ENCODE results near the gene LOXL1. TPM values are rescaled to one million over a fixed set of nuclear protein-coding genes. Genes with fewer than 3 reads are reported as not detected.
A peak's percentile ranks its signal among the peaks of the same experiment; 100 is the strongest.

Gene LOXL1
- total RNA-seq, 1 experiment from 2014 or later: 117 TPM

DNA sequence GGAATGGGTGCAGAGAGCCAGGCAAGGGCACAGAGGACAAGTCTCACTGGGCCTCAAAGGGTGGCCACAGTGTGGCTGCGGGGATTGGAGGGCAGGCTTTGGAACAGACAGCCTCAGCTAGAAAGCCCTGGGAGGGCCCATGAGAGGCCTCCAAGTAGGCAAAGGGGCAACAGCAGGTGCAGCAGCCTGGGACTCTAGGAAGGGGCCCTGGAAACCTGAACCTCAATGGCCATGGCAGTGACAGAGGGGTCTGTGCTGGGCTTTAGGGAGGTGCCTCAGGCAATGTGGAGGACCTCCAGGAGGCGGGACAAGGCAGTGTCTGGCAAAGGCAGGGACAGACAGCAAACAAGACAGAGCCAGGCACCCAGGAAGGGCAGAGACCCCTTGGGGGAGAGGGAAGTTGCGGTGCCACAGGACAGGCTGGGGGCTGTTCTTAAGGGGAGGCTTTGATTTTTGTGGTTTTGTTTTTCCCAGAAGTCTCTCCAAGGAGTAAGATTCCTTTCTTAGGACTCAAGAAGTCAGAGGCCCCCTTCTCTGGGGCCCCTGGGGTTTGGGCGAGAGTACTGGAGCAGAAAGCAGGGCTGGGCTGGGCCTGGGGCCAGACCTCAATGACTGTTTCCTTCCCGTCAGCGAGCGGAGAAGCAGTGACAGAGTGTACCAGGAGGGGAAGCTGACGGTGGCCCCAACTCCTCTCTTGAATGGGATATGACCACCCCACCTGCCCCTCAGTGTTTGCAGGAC is 56.1 kb downstream of the LOXL1 start:
- no peaks in the 10 kb centered on the region for H3K9me3 ChIP-seq (ENCODE audit: low read depth, low read length, poor library complexity, severe bottlenecking)
- no TSS peak for BruUV-seq (replicated peaks)
- ChIA-PET CTCF (interaction anchor here (1.7 kb wide), 1 partner anchor 9 kb away, joined by 7 read pairs; no protein-coding TSS in a partner anchor), POLR2A (ENCODE audit: low non-redundant PET) (no interaction called here)
- no peaks in the 10 kb centered on the region for H3K36me3 ChIP-seq (ENCODE audit: insufficient read depth, low read length, poor library complexity, severe bottlenecking)
- peak overlapping the region; percentile 78 for H3K27ac ChIP-seq (ENCODE audit: low read depth, low read length, poor library complexity, severe bottlenecking)
- H3K4me1 ChIP-seq (ENCODE audit: insufficient read depth, low read length, poor library complexity, severe bottlenecking): peaks cover 18% of the 10 kb centered on the region
- DNase-seq (ENCODE audit: low spot score): peak; percentile 72
- no peak for TF ChIP-seq EZH2 (IDR thresholded peaks at IDR 0.05; ENCODE audit: borderline replicate concordance, low read depth, low read length, poor library complexity, severe bottlenecking)
- TF ChIP-seq, protein P1, sequence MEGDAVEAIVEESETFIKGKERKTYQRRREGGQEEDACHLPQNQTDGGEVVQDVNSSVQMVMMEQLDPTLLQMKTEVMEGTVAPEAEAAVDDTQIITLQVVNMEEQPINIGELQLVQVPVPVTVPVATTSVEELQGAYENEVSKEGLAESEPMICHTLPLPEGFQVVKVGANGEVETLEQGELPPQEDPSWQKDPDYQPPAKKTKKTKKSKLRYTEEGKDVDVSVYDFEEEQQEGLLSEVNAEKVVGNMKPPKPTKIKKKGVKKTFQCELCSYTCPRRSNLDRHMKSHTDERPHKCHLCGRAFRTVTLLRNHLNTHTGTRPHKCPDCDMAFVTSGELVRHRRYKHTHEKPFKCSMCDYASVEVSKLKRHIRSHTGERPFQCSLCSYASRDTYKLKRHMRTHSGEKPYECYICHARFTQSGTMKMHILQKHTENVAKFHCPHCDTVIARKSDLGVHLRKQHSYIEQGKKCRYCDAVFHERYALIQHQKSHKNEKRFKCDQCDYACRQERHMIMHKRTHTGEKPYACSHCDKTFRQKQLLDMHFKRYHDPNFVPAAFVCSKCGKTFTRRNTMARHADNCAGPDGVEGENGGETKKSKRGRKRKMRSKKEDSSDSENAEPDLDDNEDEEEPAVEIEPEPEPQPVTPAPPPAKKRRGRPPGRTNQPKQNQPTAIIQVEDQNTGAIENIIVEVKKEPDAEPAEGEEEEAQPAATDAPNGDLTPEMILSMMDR (conservative IDR thresholded peaks at IDR 0.05; ENCODE audit: low read depth, low read length): no peak
- H3K27me3 ChIP-seq (replicated peaks; ENCODE audit: insufficient read depth, low read depth, low read length, poor library complexity): no peaks in the 10 kb centered on the region
- no peak overlapping the region for H3K4me3 ChIP-seq (ENCODE audit: low read depth, low read length, poor library complexity, severe bottlenecking)
- intact Hi-C loops (cut with micrococcal nuclease; ENCODE audit: unreplicated experiment): no loop called here

DNA sequence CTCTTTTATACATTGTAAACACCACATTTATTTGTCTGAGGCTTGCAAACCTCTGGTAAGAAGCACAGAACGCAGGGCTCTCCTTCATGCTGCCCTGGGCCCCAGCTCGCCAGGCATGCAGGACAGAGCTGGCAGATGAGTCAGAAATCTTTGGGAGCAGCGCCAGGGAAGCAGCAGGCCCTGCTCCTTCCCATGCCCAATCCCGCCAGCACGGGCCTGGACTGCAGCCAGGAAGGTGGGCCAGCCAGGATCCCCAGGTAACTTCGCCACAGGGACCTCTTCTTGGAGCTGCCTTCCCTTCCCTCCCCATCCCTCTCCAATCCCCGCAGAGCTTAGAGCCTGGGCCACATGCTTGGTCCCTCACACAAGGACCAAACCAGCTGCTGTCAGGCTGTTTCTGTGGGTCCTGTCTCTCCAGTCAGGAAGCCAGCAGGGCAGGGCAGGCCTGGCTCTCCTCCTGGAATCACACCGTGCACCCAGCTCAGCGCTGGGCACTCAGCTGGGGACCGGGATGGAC is 57.0 kb downstream of the LOXL1 start:
- DNase-seq (ENCODE audit: low spot score): peak; percentile 49
- TF ChIP-seq, protein P1 (conservative IDR thresholded peaks at IDR 0.05; ENCODE audit: low read depth, low read length): no peak
- TF ChIP-seq EZH2 (IDR thresholded peaks at IDR 0.05; ENCODE audit: borderline replicate concordance, low read depth, low read length, poor library complexity, severe bottlenecking): no peak
- Histone ChIP-seq H3K4me1 (ENCODE audit: insufficient read depth, low read length, poor library complexity, severe bottlenecking) (peaks cover 18% of the 10 kb centered on the region), H3K27ac (ENCODE audit: low read depth, low read length, poor library complexity, severe bottlenecking) (peak overlapping the region; percentile 78), H3K9me3 (ENCODE audit: low read depth, low read length, poor library complexity, severe bottlenecking) (no peaks in the 10 kb centered on the region), H3K27me3 (replicated peaks; ENCODE audit: insufficient read depth, low read depth, low read length, poor library complexity) (no peaks in the 10 kb centered on the region), H3K36me3 (ENCODE audit: insufficient read depth, low read length, poor library complexity, severe bottlenecking) (no peaks in the 10 kb centered on the region), H3K4me3 (ENCODE audit: low read depth, low read length, poor library complexity, severe bottlenecking) (no peak overlapping the region)
- no TSS peak for BruUV-seq (replicated peaks)
- intact Hi-C loops (cut with micrococcal nuclease; ENCODE audit: unreplicated experiment): no loop called here
- CTCF ChIA-PET: interaction anchor here (1.7 kb wide), 1 partner anchor 10 kb away, joined by 7 read pairs; no protein-coding TSS in a partner anchor
- POLR2A ChIA-PET (ENCODE audit: low non-redundant PET): interaction anchor here (0.6 kb wide), 1 partner anchor 62 kb away, joined by 8 read pairs; no protein-coding TSS in a partner anchor

DNA sequence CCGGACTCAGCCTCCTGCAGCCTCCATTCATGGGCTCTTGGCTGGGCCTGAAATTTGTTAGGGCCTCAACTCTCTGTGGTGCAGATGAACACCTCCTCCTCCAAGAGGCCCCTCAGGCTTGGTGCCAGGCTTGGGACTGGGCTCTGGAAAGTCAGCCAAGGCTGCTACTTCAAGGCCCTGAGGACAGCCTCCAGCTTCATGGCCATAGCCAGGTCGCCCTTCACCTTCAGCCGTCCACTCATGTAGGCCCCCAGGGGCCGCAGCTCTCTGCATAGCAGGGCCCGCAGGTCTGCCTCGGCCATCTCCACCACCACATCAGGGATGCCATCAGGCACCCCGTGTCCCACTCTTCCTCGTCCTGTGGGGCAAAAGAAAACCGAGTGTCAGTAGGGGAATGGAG is 57.5 kb downstream of the LOXL1 start:
- no peaks in the 10 kb centered on the region for H3K9me3 ChIP-seq (ENCODE audit: low read depth, low read length, poor library complexity, severe bottlenecking)
- no TSS peak for BruUV-seq (replicated peaks)
- no peaks in the 10 kb centered on the region for H3K27me3 ChIP-seq (replicated peaks; ENCODE audit: insufficient read depth, low read depth, low read length, poor library complexity)
- H3K4me3 ChIP-seq (ENCODE audit: low read depth, low read length, poor library complexity, severe bottlenecking): no peak overlapping the region
- CTCF ChIA-PET: interaction anchor here (1.7 kb wide), 1 partner anchor 11 kb away, joined by 7 read pairs; no protein-coding TSS in a partner anchor
- POLR2A ChIA-PET (ENCODE audit: low non-redundant PET): no interaction called here
- H3K4me1 ChIP-seq (ENCODE audit: insufficient read depth, low read length, poor library complexity, severe bottlenecking): peaks cover 18% of the 10 kb centered on the region
- TF ChIP-seq, protein P1 (conservative IDR thresholded peaks at IDR 0.05; ENCODE audit: low read depth, low read length): no peak
- no peak for TF ChIP-seq EZH2 (IDR thresholded peaks at IDR 0.05; ENCODE audit: borderline replicate concordance, low read depth, low read length, poor library complexity, severe bottlenecking)
- no peaks in the 10 kb centered on the region for H3K36me3 ChIP-seq (ENCODE audit: insufficient read depth, low read length, poor library complexity, severe bottlenecking)
- peak overlapping the region; percentile 78 for H3K27ac ChIP-seq (ENCODE audit: low read depth, low read length, poor library complexity, severe bottlenecking)
- intact Hi-C loops (cut with micrococcal nuclease; ENCODE audit: unreplicated experiment): no loop called here
- DNase-seq (ENCODE audit: low spot score): no peak

Measured in A673 (cell line).